Measurements from ENCODE around the gene CNPY3.
A peak's percentile ranks its signal among the peaks of the same experiment; 100 is the strongest.
"Not testable (repeated sequence)": the region's sequence is repeated elsewhere in the genome, so short reads cannot be mapped to it uniquely, and the experiment has no call there.

The CNPY3 gene

DNA sequence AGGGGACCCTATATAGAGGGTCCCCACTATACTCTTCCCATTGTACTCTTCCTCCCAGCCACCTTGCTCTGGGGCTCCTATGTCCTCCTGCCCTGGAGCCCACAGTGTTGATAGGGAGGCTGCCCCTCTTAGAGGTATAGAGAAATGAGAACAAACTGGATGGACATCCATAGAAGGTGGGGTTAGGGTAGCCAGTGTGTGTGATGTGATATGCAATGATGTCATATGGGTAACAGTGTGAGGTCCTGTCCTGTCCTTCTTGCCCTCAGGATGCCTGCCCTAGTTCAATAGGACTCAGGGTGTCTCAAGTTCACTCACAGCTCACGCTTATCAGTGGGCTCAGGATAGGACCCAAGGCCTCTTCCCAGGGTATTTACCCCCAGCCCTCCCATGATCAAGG is 13.0 kb upstream of the CNPY3 start:
- no peak for DNase-seq

DNA sequence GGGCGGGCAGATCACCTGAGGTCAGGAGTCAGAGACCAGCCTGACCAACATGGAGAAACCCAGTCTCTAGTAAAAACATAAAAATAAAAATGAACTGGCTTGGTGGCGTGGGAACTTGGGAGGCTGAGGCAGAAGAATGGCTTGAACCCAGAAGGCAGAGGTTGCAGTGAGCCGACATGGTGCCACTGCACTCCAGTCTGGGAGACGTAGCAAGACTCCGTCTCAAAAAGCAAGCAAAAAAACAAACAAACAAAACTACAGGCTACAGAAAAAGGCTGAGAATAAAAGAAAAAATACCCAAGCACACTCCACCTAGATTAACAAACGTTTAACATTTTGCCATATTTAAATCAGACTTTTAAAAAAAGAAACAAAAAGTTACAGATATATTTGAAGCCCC is 7.5 kb upstream of the CNPY3 start:
- DNase-seq: no peak

- peak in 1 of 2 experiments; percentile 42 for DNase-seq
Observed at GRCh38 chr6:42923666-42924065, 5.6 kb upstream of the CNPY3 start.

GRCh38 chr6:42925248-42925857 is 3.9 kb upstream of the CNPY3 start:
- no peak for DNase-seq

- DNase-seq: peak; percentile 91 to 95
Observed at GRCh38 chr6:42929821-42930360, 611 bp downstream of the CNPY3 start.

- DNase-seq: no peak
Observed at GRCh38 chr6:42932412-42932811, 3.1 kb downstream of the CNPY3 start.

GRCh38 chr6:42933205-42933604 is 3.9 kb downstream of the CNPY3 start:
- DNase-seq: peak; percentile 96 to 98

GRCh38 chr6:42935322-42935721 is 6.0 kb downstream of the CNPY3 start:
- no peak for DNase-seq

- no peak for DNase-seq
Observed at GRCh38 chr6:42936398-42936797, 7.1 kb downstream of the CNPY3 start.

- no peak for DNase-seq
Observed at GRCh38 chr6:42937548-42938427, 8.5 kb downstream of the CNPY3 start.

GRCh38 chr6:42938428-42938796 is 9.1 kb downstream of the CNPY3 start:
- no peak for DNase-seq

DNA sequence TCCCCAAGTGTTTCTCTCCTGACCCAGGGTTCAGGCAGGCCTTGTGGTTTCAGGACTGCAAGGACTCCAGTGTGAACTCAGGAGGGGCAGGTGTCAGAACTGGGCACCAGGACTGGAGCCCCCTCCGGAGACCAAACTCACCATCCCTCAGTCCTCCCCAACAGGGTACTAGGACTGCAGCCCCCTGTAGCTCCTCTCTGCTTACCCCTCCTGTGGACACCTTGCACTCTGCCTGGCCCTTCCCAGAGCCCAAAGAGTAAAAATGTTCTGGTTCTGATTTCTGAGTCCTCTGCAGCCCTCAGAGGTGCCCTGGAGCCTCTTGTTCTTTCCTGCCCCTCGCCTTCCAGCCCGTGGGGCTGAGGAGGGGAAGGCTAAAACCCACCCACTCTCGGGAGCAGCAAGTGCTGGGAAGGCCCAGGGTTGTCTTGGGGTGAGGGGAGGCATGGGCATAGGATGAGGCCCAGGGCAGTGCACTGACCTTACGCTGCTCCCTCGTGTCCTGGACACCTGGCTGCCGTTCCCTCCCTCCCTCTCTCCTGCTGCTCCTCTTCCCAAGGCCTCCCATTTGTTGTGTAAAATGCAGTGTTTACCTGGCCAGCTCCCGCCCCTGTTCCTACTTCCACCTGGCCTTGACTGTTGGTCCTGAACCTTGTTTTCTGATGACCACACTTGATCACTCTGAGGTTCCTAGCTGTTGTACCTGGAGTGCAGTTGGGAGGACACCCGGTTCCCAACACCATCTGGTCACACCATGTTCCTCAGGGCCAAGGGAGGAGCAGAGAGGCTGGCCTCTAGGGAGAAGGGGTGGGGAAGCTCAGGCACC is 9.9 kb downstream of the CNPY3 start:
- DNase-seq: no peak

- no peak for DNase-seq
Observed at GRCh38 chr6:42939810-42940167, 10.5 kb downstream of the CNPY3 start.

DNA sequence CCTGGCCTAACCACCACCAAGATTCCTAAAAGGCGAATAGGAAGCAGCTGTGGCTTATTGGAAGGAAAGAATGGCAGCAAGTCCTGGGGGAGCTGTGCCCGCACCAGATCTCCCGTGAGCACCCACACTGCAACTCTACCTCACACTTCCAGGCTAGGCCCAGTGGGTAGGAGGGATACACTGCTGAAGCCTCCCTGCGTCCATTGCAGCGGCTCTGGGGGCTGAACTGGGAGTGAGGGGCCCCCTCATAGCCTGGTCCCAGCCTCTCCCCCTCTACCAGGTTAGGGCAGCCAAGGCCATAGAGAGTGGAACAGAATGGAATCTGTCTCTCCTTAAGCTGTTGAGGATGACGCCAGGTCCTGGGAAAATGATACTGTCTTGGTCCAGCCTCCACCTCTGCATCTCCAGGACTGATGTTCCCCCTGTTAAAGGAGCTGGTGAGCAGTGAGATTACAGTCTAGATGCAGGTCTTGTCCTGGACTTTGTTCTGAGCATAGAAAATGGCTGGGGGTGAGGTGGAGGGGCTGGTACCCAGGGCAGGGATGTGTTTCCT is 11.3 kb downstream of the CNPY3 start:
- DNase-seq: no peak

DNA sequence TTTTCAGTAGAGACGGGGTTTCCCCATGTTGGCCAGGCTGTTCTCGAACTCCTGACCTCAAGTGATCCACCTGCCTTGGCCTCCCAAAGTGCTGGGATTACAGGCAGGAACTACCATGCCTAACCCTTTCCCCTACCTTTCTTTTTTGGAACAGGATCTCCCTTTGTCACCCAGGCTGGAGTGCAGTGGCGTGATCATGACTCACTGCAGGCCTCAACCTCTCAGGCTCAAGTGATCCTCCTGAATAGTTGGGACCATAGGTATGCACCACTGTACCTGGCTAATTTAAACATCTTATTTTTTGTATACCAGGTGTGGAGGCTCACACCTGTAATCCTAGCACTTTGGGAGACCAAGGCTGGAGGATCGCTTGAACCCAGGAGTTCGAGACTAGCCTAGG is 12.1 kb downstream of the CNPY3 start:
- not testable (repeated sequence) for DNase-seq

GRCh38 chr6:42942444-42942843 is 13.2 kb downstream of the CNPY3 start:
- DNase-seq: no peak

DNA sequence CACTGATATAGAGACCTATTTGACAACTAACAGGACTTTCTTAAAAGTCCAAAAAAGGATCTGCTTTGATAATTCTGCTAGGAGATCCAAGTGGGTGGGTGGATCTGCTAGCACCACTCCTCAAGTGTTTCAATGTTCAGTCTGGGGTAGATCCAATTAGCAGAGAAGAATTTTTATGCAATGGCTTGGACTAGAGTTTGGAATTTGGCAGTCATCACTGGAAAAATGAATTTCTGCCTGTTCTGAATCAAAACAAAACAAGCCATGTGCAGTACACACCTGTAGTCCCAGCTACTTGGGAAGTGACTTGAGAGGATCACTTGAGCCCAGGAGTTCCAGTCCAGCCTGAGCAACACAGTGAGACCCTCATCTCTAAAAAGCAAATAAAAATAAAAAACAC is 18.7 kb downstream of the CNPY3 start:
- DNase-seq: no peak

DNA sequence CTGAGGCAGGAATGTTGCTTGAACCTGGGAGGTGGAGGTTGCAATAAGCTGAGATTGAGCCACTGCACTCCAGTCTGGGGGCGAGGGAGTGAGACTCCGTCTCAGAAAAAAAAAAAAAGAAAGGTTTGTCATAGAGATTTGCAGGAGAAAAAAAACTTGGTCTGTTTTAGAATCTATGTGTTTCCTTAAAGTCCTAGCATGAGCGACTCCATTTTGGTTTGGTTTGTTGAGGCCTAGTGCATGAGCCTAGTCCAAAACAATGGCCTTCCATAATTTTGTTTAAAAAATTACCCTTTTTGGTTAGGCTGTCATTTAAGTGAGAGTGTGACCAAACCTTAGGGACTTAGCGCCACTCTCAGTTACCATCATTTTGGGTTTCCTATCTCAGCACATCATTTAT is 23.1 kb downstream of the CNPY3 start:
- DNase-seq: no peak

GRCh38 chr6:42954405-42954804 is 25.1 kb downstream of the CNPY3 start:
- DNase-seq: not testable (repeated sequence)

GRCh38 chr6:42958125-42958524 is 28.8 kb downstream of the CNPY3 start:
- no peak for DNase-seq

DNA sequence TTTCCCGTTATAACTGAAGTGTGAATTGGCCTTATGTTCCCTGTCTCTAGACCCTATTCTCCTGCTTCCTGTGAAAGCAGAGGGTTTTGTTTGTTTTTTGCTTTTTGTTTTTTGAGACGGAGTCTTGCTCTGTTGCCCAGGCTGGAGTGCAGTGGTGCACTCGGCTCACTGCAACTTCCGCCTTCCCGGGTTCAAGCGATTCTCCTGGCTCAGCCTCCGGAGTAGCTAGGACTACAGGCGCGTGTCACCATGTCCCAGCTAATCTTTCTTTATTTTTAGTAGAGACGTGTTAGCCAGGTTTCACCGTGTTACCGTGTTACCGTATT is 30.6 kb downstream of the CNPY3 start:
- no peak for DNase-seq

DNA sequence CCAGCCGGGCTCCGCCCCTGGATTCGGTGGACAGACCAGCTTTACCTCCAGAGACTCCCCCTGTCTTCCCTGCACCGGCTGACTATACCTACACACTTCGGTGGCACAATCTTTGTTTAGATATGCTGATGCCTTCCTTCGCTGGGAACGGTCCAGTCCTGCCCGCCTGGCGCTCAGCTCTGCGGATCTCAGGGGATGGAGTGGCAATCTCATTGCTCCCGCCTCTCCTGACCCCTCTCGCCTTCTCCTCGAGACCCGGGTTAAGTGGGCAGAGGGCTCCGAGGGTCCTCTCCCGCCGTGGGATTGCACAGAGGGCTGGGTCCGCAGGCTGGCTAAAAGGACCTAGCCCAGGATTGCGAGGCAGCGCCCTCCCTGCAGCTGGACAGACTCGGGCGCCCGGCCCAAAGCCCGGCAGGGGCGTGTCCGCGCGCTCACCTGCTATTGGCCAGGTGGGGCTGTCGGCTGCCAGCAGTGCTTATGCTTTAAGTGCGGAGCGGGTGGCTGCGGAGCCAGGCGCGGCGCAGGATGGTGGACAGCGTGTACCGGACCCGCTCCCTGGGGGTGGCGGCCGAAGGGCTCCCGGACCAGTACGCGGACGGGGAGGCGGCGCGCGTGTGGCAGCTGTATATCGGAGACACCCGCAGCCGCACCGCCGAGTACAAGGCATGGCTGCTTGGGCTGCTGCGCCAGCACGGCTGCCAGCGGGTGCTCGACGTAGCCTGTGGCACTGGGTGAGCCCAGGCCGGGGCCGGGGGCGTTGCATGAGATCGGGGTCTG is 31.2 kb downstream of the CNPY3 start, which contains the start of gene GNMT:
Gene GNMT, plus strand, starts transcription at position 512 of the 777 bp plus-strand sequence. Its CDS starts 14 bp downstream, at position 526.
- DNase-seq: no peak
